Measurements from ENCODE around the gene RDX.
"Not testable (repeated sequence)": the region's sequence is repeated elsewhere in the genome, so short reads cannot be mapped to it uniquely, and the experiment has no call there.

The RDX gene

GRCh38 chr11:110296226-110297075, at the start of gene RDX:
Gene RDX, minus strand, starts transcription at chr11:110296614. Its CDS starts 16,922 bp downstream, at chr11:110279692.
- peak; percentile 81 for DNase-seq (ENCODE audit: low spot score)

DNA sequence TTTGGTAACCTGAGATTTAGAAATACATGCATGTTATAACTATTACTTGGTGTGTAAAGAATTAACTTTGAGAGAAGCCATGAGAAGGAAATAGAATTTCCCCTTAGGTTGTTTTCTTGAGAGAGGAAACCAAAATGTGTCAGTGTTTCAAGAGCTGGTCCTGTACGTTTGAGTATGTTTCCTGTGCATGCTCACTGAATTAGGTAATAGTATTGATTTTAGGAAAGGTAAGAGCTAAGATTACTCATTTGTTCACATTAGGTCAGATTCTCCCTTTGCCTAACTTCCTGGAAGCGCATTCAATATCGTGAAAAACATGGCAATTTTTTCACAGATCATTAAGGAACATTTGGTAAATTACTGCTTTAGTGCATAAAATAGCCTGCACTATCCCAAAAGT, 49.3 kb upstream of the RDX start:
- DNase-seq (ENCODE audit: low spot score), result no peak

GRCh38 chr11:110340436-110340835, 44.0 kb upstream of the RDX start:
- DNase-seq (ENCODE audit: low spot score), result no peak

DNA sequence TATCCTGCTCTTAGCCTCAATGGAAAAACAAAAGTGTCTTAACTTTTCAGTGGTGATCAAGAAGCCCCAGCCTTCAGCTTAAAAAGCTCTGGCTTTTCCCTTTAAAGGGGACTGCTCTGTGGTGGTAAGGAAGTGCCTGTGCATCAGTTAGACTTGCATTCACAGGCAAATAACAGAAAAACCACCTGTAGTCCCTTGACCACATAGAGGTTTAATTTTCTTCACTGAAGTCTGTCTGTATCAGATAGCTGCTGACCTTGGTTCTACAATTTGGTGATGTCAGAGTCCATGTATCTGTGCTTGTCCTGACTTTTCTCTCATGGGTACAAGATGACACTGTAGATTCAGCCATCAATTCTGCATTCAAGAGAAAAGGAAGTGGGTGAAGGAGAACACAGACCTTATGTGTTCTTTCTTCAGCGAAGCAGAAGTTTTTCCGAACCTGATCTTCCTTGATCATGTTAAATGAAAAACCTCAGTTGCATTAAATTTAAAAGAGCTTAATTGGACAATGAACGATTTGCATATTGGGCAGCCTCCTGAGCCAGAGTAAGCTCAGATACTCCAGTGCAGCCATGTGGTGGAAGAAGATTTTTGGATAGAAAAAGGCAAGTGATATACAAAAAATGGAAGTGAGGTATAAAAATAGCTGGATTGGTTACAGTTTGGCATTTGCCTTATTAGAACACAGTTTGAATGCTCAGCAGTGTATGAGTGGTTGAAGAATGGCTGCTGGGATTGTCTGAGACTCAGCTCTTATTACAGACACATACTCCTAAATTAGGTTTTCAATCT, 43.2 kb upstream of the RDX start:
- DNase-seq (ENCODE audit: low spot score), result no peak

GRCh38 chr11:110338684-110339083, 42.3 kb upstream of the RDX start:
- DNase-seq (ENCODE audit: low spot score), result no peak

DNA sequence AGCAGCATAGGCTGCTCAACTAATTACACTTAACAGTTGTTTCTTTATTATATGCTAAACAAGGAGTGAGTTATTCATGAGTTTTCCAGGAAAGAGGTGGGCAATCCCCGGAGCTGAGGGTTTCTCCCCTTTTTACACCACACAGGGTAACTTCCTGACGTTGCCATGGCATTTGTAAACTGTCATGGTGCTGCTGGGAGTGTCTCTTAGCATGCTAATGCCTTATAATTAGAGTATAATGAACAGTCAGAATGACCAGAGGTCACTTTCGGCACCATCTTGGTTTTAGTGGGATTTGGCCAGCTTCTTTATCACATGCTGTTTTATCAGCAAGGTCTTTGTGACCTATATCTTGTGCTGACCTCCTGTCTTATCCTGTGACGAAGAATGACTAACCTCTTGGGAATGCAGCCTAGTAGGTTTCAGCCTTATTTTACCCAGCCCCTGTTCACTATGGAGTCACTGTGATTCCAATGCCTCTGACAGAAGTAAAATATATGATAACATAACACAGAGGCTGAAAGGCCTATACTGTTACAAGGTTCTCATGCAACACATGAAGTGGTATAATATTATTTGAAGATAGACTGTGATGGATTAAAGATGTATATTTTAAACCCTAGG, 41.3 kb upstream of the RDX start:
- no peak for DNase-seq (ENCODE audit: low spot score)

DNA sequence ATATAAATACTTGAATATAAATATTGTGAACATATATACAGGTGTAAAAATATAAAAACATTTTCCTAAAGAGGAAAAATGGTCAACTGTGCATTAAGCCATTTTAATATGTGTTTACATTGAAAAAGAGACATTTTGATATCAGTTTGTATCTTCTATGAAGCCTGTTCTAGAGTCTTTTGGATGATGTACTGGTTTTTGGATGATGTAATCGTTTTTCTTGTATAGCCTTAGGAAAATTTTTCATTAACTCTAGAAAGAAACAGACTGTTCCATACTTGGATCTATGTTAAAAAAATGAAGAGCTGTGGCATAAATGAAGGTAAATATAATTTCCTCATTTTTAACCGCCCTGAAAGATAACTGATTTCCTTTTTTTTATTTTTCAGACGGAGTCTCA, 39.6 kb upstream of the RDX start:
- no peak for DNase-seq (ENCODE audit: low spot score)

GRCh38 chr11:110335358-110335757, 38.9 kb upstream of the RDX start:
- DNase-seq (ENCODE audit: low spot score), result no peak

DNA sequence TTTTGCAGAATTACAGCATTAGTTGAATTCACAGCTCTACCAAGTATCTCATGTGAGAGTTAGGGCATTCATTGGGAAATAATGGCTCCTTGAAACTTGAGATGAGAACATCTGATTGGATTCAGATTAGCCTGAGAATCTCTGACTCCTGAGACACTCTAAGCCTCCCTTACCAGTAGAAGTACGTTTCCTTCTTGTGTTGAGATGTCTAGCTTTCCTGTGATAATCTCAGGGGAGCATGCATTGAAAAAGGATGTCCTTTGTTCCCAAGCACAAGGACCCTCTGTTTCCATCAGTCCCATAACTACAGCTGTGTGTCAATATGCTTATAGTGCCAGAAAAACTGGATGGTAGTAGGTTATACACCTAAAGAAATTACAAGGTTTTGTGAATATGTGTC, 35.2 kb upstream of the RDX start:
- DNase-seq (ENCODE audit: low spot score), result no peak

DNA sequence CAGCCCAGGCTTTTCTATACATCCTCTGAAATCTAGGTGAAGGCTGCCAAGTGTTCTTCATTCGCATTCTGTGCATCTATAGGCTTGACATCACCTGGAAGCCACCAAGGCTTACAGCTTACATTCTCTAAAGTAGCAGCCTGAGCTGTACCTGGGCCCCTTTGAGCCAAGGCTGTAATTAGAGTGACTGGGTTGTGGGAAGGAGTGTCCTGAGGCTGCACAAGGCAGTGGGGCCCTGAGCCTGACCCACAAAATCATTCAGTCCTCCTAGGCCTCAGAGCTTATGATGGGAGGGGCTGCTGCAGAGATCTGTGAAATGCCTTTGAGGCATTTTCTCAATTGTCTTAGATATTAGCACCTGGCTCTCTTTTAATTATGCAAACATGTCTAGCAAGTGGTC, 33.0 kb upstream of the RDX start:
- no peak for DNase-seq (ENCODE audit: low spot score)

DNA sequence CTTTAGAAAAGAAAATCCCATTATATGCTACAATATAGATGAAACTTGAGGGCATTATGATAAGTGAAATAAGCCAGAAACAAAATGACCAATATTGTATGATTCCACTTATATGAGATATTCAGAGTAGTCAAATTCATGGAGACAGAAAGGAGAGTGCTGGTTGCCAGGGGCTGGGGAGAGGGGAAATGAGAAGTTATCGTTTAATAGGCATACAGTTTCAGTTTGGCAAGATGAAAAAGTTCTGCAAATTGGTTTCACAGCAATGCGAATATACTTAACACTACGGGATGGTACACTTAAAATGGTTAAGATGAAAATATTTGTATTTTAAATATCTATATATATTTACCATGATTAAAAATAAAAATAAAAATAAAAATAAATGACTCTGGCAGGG, 31.1 kb upstream of the RDX start:
- DNase-seq (ENCODE audit: low spot score), result no peak

DNA sequence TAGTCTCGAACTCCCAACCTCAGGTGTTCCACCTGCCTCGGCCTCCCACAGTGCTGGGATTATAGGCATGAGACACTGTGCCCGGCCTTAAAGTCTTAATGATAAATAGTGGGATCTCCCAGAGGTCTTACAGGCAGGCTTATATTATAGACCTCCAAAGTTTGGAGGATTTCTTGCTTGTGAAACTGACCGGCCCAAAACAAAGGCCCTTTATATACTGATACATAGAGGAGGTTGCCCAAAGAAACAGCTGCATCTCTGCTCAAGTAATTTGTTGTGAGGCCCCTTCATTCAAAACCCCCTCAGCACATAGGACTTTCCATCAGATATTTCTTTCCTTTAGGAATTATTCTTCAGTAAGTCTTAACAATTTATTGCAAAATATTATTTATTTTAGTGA, 27.4 kb upstream of the RDX start:
- peak; percentile 73 for DNase-seq (ENCODE audit: low spot score)

GRCh38 chr11:110319501-110319900, 23.1 kb upstream of the RDX start:
- no peak for DNase-seq (ENCODE audit: low spot score)

- no peak for DNase-seq (ENCODE audit: low spot score)
These were observed 22.4 kb upstream of the RDX start for GRCh38 chr11:110318638-110319404.

DNA sequence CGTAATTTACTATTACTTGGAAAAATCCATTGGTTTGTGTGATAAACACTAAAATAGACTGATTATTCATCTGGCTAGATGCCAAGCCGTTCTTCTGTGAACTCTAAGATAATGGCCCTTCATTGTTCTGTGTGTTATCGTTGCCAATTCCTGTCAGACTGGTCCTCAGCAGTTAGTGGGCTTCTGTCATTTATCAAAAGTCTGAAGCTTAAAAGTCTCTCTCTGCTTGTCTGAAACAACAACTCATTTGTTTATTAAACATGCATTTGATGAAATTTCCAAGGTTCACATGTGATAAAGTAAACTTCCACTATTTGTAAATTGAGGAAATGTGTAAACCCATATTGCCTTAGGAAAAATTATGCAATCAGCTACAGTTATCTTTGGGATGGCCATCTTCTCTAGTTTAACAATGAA, 21.1 kb upstream of the RDX start:
- DNase-seq (ENCODE audit: low spot score), result peak; percentile 90

- no peak for DNase-seq (ENCODE audit: low spot score)
These were observed 18.1 kb upstream of the RDX start for GRCh38 chr11:110314366-110315095.

- no peak for DNase-seq (ENCODE audit: low spot score)
These were observed 16.3 kb upstream of the RDX start for GRCh38 chr11:110312670-110313069.

- DNase-seq (ENCODE audit: low spot score), result no peak
These were observed 15.6 kb upstream of the RDX start for GRCh38 chr11:110311783-110312579.

GRCh38 chr11:110308071-110308470, 11.7 kb upstream of the RDX start:
- DNase-seq (ENCODE audit: low spot score), result no peak

GRCh38 chr11:110306019-110306388, 9.6 kb upstream of the RDX start:
- DNase-seq (ENCODE audit: low spot score), result not testable (repeated sequence)
